ENCODE results near the gene CAND2.
A peak's percentile ranks its signal among the peaks of the same experiment; 100 is the strongest.

CAND2 gene

DNA sequence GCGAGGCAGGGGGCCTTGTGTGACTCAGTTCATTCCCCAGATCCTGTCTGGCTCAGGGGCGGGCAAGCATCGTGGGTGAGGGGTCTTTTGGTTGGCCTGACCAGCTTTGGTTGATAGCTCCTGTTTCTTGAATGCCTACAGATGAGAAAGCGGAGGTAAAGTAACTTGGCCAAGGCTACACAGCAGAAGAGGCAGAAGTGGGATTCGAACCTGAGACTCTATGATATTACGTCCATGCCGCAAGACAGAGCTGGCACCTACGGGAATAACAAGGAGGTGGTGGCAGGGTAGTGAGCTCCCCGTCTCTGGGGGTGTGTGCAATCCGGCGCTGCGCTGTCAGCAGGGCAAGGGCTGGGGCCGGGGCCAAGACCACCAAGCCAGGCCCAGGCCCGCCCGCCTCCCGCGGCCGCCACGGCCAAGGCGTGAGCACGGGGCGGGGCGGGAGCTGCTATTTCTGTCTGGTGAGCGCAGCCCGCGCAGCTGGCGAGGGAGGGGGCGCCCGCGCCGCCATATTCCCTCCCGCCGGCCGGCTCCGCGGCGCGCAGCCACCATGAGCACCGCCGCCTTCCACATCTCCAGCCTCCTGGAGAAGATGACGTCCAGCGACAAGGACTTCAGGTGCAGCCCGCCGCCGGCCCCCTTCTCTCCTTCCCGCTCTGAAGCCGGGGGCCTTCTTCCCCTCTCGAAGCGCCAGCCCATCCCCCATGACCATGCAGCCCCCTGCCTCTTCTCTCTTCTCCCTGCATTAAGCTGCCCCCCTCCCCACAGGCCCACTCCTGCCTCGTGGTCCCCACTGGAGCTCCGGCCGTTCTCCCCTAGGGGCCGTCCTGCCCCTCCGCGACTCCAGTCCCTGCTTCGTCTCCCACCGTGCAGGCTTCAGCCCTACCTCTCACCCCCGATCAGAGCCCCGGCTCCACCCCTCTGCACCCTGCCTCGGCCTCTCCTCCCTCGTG, at the start of gene CAND2:
TSS of gene CAND2 (plus strand) at position 510 of the 953 bp plus-strand sequence. CDS start at position 551, 41 bp downstream.
- DNase-seq (ENCODE audit: low read depth in 2 of 2) = peak in 1 of 2 experiments; percentile 28

DNA sequence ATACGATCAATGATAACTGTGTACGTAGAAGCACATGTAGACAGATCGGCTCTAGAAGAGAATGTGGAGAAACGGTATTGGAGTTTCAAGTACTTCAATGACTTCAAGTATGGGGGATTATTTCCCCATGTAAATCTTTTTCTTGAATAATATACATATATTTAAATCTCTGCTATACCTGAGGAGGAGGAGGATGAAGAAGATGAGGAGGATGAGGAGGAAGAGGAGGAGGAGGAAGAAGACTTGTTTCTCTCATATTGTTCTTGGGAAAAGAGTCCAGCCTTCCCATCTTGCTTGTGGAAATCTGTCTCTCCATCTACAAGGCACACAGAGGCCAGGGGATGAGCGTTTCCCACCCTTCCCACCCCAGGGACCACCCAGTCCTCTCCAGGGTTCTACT, 48.0 kb upstream of the CAND2 start:
- DNase-seq (ENCODE audit: low read depth in 2 of 2) = no peak

DNA sequence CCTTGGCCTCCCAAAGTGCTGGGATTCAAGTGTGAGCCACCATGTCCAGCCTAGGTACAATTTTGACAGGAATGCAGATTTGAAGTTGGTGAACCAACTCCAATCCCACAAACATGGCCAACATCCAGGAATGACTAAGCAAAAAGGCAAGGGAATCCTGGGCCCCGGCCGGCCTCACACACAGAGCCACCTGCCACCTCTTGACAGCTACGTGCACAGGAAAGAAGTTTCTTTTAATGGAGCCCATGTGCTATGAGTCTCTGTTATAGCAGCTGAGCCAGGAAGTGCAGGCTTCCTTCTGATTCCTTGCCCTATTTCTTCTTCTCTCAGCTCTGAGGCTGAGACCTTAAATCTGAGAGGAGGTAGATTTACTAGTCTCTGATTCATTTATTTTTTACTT, 46.3 kb upstream of the CAND2 start:
- no peak for DNase-seq (ENCODE audit: low read depth in 2 of 2)

DNA sequence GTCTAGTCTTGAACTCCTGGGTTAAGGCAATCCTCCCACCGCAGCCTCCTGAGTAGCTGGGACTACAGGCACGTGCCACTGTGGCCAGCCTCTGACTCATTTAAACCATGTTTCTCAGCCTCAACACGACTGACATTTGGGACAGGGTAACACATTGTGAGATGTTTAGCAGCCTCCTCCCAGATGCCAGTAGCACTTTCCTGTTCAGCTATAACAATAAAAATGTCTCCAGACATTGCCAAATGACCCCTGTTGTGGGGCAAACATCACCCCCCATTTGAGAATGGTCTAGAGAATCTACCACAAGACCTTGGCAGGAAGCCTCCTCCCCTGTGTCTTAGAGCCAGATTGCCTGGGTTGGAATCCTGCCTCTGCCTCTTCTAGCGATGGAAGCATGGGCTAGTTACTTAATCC, 45.8 kb upstream of the CAND2 start:
- DNase-seq (ENCODE audit: low read depth in 2 of 2) = peak in 1 of 2 experiments; percentile 15

DNA sequence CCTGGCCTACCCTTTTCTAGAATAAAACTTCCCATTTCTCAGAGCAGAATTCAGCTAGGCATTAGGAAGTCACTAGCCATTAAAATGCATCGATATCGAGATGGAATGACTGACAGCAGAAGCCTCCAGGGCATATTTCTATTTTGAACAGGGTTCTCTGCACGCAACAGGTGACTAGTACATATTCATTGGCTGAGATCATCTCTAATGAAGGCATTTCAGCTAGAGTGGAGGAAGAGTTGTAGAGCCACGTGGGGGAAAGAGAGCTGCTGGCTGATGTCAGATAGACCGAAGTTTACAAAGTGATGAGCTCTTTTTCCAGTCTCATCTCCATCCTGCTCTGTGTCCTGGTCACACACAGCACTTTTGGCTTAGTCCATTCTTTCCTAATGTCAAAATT, 44.9 kb upstream of the CAND2 start:
- DNase-seq (ENCODE audit: low read depth in 2 of 2) = no peak

DNA sequence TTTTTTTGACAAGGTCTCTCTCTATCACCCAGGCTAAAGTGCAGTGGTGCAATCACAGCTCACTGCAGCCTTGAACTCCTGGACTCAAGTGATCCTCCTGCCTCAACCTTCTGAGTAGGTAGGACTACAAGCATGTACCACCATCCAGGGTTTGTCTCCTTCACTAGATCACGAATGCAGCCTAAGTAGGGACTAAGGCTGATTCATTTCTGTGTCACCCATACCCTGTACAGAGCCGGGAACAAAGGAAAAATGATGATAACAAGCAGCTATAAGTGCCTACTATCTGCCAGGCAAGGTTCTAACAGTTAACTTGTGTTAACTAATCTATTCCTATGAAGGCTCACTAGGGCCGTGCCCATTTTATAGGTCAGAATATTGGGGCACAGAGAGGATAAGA, 44.4 kb upstream of the CAND2 start:
- DNase-seq (ENCODE audit: low read depth in 2 of 2) = no peak

DNA sequence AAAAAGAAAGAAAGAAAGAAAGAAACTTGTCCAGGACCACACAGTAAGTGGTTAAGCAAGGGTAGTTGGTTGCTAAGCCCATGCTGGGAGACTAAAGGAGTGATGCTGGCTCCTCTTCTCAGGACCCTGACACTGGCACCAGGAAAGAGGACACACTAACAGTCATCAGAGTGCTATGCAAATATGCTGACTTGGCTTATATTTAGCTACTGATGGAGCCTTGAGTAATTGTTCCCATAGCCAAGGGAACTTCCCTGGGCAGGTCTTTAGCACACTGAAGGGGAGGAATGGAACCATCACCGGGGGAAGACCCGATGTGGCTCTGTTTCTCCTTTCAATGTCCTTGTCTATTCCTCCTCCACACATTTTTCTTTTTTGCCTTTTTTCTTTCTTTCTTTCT, 43.7 kb upstream of the CAND2 start:
- no peak for DNase-seq (ENCODE audit: low read depth in 2 of 2)

DNA sequence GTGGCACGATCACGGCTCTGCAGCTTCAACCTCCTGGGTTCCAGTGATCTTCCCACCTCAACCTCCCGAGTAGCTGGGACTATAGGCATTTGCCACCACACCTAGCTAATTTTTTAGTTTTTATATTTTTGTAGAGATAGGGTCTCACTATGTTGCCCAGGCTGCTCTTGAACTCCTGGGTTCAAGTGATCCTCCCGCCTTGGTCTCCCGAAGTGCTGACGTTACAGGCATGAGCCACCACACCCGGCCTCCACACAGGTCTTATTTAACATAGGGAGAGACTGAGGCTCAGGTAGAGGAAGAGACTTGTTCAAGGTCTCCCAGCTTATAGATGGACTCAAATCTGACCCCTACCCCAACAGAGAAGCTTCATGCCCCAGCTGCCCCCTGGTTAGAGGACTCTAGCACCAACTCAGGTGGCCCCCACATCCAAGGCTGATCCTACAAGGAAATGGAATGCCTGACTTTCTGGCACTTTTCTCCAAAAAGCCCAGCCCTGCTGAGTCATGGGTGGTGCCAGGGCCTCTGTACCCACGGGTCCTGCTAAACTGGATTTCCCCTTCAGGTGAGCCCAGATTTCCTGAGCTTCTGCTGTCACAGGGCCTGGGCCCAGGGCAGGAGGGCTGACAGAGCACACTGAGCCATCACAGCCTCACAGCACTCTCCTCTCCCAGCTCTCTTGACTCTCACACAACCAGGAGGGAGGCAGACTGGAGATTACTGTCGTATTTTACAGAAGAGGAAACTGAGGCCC, 43.0 kb upstream of the CAND2 start:
- no peak for DNase-seq (ENCODE audit: low read depth in 2 of 2)

DNA sequence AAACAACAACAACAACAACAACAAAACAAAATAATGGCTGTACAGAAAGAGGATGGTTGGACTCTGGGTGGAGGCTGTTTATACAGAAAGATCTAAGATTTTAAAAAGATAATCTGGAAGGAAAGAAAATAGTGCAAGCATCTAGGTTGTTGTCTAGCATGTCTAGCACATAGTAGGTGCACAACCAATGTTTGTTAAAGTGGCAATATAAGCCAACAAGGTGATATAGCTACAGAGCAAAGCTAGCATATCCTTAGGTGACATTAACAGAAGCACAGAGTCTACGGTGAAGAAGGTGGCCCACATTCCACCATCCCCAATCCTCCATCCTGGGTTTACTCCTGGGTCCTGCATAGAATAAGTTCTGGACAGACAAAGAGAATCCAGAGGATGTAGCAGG, 42.2 kb upstream of the CAND2 start:
- no peak for DNase-seq (ENCODE audit: low read depth in 2 of 2)

DNA sequence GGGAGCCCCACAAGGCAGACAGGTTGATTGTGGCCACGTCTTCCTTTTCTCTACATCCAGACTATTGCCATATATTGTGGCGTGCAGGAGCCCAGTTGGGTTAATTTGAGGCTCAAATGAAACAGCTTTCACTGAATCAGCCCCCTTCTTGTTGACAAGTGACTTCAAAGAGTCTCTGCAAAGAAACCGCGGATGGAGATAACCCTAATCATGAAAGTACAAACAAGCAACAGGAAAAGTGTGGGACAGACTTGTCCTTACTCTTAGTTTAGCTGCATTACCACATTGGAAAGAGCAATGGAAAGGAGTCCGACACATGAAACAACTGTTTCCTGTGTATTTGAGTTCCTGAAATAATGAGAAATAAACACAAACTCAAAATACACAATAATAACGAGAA, 40.7 kb upstream of the CAND2 start:
- no peak for DNase-seq (ENCODE audit: low read depth in 2 of 2)

DNA sequence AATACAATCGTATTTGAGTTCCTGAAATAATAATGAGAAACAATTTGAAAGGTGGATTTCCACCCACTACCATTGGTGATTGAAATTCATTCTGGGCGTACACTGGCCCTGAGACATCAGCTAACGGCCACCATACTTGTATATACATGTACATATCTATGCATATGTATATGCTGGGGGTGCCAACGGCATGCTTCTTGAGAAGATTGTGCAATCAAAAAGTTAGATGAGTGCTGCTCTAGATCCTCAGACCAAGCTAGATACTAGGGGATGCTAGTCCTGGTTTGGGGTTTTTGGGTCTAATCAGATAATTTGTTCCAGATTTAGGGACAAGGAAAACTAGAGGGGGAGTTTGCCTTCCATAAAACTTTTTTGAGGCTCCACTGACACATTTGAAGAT, 40.3 kb upstream of the CAND2 start:
- no peak for DNase-seq (ENCODE audit: low read depth in 2 of 2)

DNA sequence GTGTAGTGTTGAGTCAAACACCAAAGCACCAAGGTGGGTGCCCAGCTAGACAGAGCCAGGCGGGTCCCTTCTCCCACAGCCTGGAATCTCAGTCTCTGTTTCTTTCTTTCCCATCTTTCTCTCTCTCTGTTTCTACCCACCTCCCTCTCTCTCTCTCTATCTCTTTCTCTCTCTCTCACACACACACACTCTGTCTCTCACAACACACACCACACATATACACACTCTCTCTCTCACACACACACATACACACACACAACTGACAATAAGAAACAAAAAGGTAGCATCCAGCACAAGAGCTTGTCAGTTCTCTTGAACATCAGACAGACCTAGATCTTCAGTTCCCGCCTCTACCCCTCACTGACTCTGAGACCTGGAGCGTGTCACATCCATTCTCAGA, 39.8 kb upstream of the CAND2 start:
- no peak for DNase-seq (ENCODE audit: low read depth in 2 of 2)

DNA sequence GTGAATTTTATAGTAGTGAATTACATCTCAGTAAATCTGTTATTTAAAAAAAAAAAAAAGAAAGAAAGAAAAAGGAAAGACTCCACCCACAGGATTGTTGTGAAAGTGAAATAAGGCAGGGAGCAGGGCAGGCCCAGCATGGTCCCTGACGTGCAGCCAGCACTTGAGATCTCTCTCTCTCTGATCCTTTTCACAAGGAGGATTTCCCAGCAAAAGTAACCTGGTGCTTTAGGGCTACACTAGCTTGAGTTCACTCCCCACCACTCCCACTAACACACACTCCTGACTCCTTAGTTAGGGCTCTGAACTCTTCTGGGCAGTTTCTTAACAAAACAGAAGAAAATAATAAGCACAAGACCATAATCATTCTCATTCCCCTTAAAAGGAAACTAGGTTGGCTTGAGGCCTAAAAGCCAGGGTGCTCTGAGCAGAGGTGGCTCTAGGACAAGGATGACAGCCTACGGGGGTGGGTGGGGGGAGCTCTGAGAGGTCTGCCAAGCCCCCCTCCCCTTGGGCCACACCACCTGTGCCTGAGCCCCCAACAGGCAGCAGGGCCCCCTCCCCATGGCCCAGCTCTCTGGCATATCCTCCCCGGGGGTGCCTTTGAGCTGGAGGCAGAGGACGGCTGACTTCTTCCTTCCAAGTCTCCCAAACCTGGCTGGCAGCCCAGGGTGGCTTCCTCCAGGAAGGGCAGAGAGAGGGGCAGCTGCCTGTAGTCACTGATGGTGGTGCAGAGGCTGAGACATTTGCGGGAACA, 38.3 kb upstream of the CAND2 start:
- no peak for DNase-seq (ENCODE audit: low read depth in 2 of 2)

DNA sequence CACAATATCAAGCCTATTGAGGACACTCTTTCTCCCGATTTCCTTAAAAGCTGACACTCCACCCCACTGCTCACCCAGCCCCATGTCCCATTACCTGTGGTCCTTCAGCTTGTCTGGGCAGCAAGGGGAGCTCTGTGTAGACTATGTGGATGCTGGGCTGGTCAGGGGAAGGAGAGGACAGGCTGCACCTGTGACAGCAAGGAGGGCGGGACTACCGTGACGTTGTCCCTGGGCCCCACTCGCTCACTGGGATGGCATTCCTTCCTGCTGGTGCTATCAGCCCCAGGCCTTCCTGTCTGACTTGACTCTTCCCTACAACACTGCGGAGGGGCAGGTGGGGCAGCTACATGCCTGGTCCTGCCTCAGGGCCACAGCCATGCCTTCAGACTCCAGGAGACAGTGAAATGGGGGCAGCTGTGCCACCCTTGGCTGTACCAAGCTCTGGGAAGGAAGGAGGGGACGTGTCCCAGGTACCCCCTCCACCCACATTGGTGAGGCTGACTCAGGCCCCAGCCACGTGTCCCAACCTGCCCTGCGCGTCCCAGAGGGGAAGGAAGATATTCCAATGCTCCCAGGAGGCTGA, 37.3 kb upstream of the CAND2 start, which contains the start of gene TMEM40:
TSS of gene TMEM40 (minus strand) at position 163 of the 583 bp plus-strand sequence. CDS start 9,427 bp downstream, outside the sequence.
- no peak for DNase-seq (ENCODE audit: low read depth in 2 of 2)

DNA sequence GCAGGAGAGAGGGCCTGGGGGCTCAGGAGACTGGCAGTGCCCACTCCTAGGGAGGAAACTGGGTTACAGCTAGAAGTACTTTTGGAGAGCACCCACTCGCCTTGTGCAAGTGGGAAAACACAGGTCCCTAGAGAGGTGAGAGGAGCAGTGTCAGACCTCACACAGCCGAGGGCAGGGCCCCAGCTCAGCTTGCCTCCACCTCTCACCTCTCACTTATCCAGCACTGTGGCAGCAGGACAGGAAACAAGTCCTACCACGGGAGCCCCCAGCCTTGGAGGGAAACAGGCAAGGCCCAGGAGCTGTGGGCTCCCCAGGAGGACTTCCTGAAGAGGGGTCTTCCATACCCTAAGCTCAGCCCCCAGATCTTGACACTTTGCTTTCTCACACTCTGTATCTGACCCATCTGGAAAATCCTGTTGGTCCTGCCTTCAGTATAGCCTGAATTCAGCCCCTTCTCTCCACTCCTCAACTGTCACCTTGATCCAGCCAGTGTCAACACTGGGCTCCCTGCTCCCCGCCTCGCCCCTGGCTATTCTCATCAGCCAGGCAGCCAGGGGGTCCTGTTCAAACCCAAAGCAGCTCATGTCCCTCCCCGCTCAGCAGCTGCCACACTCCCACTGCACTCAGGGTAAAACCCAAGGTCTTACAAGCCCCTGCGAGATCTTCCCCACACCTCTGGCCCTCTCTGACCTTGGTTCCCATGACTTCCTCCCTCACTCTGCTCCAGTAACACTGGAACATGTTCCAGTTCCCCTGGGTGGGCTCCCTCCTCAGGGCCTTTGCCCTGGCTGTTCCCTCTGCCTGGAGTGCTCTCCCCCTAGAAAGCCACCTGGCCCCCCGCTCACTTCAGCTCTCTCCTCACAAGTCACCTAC, 36.6 kb upstream of the CAND2 start:
- DNase-seq (ENCODE audit: low read depth in 2 of 2) = no peak

DNA sequence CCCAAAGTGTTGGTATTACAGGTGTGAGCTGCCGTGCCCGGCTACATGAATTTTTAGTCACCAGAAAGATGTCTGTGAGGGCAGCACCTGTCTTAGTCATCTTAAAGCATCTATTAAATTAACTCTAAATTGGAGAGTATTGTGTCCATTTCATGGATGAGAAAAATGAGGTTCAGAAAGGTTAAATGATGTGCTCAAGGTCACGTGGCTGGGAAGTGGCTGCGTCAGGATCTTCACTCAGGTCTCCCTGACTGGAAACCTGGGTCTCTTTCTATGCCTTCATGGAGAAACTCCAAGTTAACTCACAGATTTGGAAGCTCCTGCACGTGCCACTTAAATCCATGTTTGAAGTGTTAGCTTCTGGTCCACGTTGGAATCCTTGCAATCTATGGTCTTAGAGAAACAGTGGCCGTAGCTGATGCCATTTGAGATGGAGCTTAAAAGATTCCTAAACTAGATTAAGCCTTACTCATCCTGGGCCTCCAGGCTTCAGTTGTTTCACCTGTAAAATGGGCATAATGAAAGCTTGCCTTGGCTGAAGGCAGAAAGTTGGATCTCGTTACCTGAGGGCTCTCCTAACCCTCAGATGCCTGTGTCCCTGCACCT, 32.2 kb upstream of the CAND2 start:
- no peak for DNase-seq (ENCODE audit: low read depth in 2 of 2)

DNA sequence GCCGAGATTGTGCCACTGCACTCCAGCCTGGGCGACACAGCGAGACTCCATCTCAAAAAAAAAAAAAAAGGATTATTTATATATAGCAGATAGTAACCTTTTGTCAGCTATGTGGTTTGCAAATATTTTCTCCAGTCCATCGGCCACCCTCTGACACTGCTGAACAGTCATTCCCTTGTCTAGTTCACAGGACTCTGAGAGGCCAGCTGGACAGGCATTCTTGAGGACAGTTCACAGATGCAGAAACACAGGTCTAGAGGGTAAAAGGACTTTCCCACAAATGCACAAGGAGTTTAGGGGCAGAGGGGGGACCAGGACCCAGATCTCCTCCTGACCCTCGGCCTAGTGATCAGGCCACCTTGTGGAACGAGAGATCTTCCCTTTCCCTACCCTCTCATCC, 29.9 kb upstream of the CAND2 start:
- no peak for DNase-seq (ENCODE audit: low read depth in 2 of 2)

DNA sequence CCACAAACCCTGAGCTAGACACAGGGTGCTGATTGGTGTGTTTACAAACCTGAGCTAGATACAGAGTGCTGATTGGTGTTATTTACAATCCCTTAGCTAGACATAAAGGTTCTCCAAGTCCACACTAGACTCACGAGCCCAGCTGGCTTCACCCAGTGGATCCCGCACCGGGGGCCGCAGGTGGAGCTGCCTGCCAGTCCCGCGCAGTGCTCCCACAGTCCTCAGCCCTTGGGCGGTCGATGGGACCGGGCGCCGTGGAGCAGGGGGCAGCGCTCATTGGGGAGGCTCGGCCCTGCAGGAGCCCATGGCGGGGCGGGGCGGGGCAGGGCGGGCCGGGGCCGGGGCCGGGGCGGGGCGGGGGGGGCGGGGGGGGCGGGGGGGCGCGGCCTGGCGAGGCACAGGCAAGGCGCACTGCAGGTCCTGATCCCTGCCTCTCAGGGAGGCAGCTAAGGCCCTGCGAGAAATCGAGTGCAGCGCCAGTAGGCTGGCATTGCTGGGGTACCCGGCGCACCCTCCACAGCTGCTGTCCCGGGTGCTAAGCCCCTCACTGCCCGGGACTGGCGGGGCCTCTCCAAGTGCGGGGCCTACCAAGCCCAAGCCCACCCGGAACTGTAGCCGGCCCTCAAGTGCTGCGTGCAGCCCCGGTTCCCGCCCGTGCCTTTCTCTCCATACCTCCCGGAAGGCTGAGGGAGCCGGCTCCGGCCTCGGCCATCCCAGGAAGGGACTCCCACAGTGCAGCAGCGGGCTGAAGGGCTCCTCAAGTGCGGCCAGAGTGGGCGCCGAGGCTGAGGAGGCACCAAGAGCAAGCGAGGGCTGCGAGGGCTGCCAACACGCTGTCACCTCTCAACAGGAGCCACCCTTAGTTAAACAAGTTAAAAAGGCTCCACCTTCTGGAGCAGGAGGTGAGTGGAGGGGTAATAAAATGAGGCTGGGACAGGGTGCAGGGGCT, 27.6 kb upstream of the CAND2 start:
- DNase-seq (ENCODE audit: low read depth in 2 of 2) = no peak

DNA sequence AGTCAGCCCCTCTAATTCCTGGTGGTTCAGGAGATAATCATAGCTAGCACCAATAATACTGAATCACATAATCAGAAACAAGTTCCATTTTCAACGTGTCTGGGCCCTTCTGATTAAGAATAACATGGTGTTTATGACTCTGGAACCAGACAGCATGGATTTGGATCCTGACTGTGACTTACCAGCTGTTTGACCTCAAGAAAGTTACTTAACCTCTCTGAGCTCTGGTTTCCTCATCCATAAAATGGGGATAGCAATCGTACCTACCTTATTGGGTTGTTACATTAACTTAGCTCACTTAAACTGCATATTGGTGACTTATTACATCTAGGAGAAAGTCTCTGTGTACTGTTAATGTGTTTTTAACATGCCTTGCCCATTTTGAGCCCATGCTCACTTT, 26.7 kb upstream of the CAND2 start:
- no peak for DNase-seq (ENCODE audit: low read depth in 2 of 2)
